NCI-H526 (cell line): ENCODE data around the gene TTC17.
"Not testable (repeated sequence)": the region's sequence is repeated elsewhere in the genome, so short reads cannot be mapped to it uniquely, and the experiment has no call there.

Experiments
- DNase-seq, 2 experiments: peaks; one replicate each; lab custom pipeline; 2025; lab: John Stamatoyannopoulos, UW

The TTC17 gene

GRCh38 chr11:43462359-43462758 is 103.6 kb downstream of the TTC17 start:
- DNase-seq = no peak

- no peak for DNase-seq
Observed at GRCh38 chr11:43467958-43468357, 109.2 kb downstream of the TTC17 start.

- not testable (repeated sequence) for DNase-seq
Observed at GRCh38 chr11:43477491-43477890, 118.8 kb downstream of the TTC17 start.

- no peak for DNase-seq
Observed at GRCh38 chr11:43486141-43486540, 127.4 kb downstream of the TTC17 start.

GRCh38 chr11:43489869-43490465 is 131.2 kb downstream of the TTC17 start:
- no peak for DNase-seq

DNA sequence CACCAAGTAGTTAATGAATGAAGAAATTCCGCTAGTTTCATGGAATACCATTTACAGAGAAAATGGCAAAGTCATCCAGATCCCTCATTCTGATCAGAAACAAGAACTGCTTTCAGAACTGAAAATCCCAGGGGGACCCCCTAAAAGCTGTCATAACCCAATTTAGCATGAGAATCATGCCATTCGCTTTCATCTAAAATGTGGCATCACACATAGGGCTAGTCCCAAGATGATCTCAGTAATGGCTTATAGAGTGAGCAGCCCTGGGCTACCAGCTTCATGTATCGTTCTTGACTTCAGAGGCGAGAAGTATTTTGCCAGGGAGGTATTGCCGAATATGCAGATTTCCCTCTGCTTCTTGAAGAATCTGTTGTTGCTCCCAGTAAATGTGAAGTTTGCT is 134.0 kb downstream of the TTC17 start:
- no peak for DNase-seq

- DNase-seq = no peak
Observed at GRCh38 chr11:43493431-43493830, 134.7 kb downstream of the TTC17 start.

GRCh38 chr11:43497144-43497543 is 138.4 kb downstream of the TTC17 start:
- no peak for DNase-seq

- DNase-seq = no peak
Observed at GRCh38 chr11:43498561-43498960, 139.8 kb downstream of the TTC17 start.

DNA sequence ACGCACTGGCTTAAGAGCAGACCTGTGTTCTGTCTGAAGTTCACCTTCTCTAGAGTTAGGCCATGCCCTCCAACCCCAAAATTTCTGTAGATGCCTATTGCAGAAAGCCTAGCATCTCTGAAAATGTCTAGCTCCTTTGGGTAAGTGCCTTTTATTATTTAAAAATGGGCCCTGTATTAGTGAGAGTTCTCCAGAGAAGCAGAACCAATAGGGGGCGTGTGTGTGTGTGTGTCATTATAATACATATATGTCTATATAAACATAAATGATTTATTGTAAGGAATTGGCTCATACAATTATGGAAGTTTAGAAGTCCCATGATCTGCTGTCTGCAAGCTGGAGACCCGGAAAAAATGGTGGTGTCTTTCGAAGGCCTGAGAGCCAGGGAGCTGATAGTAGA is 144.7 kb downstream of the TTC17 start:
- peak in 1 of 2 experiments; percentile 28 for DNase-seq

- DNase-seq = peak; percentile 18 to 67
Observed at GRCh38 chr11:43504316-43504950, 145.7 kb downstream of the TTC17 start.

- no peak for DNase-seq
Observed at GRCh38 chr11:43505171-43505570, 146.5 kb downstream of the TTC17 start.

- no peak for DNase-seq
Observed at GRCh38 chr11:43507171-43507570, 148.5 kb downstream of the TTC17 start.

DNA sequence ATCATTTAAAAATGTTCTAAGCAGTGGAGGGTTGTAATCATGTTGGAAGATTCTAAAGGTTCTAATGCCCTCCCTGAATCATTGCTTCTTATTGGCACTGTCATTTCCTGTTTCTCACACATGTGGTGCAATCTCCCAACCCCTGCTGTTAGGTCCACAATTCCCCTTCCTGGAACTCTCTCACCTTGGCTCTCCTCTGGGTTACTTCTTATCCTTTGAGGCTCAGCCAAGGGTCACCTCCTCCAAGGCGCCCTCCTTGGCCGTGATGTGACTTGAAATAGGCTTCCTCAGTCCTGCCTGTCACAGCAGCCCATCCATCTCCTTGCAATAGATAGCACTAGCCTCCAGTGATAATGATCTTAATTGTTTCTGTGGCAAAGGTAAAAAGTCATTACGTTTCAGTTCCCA is 149.8 kb downstream of the TTC17 start:
- no peak for DNase-seq

DNA sequence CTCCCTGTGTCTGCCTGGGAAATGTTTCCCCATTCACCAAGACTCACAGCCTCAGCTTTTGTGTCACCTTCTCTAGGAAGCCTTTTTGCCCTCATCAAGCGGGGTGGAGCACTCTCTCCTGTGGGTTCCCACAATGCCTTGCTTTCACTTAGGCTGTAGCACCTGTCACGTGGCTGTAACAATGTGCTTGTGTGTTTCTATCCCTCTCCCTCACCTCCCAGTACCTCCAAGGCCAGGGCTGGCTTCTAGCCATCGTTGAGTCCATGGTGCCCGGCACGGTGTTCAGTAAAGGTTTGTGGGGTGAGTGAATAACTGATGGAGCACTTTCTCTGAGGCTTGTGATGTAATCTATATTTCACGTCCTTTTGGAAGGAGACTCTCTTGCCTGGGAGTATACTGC is 153.2 kb downstream of the TTC17 start:
- DNase-seq = peak in 1 of 2 experiments; percentile 9

- peak in 1 of 2 experiments; percentile 50 for DNase-seq
Observed at GRCh38 chr11:43515090-43515489, 156.4 kb downstream of the TTC17 start.

GRCh38 chr11:43516316-43516850 is 157.7 kb downstream of the TTC17 start:
- DNase-seq = no peak

DNA sequence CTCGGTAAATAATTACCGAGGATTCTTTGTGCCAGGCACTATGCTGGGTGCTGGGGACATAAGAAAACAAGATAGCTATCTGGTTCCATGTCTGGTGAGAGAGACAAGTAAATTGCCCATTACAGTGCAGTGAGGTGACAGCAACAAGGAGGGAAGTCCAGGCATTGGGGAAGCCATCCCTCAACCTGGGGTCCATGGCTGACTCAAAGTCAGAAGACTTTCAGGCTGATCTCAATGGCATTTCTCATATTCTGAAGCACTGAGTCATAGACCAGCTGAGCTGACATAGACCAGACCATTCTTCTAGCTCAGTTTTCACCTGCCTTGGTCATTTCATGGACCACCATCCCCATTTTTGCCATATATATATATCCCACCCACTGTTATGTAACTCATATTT is 158.8 kb downstream of the TTC17 start:
- no peak for DNase-seq

- no peak for DNase-seq
Observed at GRCh38 chr11:43518408-43519160, 159.9 kb downstream of the TTC17 start.

DNA sequence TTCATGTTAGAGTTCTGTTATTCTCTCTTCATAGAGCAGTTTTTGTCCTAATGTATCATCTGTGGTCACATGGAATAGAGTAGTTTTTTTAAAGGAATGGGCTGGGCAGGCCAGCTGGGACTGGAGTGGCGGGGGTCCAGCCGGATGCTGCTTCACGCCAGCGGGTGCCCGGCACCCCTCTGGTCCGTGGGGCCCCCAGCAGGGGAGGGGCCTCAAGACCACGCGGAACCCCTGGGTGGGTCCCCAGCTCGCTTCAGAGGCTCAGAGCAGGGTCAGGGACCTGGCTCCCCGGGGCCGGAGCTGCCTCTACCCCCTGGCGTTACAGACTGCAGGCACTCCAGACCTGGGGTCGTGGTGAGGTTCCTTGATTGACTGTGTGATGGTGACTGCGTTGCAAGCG is 162.8 kb downstream of the TTC17 start:
- DNase-seq = no peak

- DNase-seq = no peak
Observed at GRCh38 chr11:43523632-43524031, 164.9 kb downstream of the TTC17 start.

DNA sequence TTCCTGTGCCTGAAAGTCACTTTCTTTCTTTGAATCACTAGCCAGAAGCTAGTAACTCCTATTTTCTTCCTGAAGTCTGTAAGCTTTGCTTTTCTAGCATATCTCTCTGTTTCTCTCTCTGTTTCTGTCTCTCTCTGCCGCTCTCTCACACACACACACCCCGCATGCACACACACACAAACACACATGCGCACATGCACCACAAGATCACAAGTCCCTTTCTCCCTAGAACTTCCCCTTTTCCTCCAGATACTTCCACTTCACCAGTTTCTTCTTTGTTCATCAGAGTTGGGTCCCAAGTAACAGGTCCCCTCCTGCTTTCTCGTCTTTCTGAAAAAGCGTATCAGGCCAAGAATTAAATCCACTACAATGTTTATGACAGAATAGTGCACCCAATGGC is 173.3 kb downstream of the TTC17 start:
- DNase-seq = no peak
